Stimulated activated CD4-positive, alpha-beta T cell treated with anti-CD3 and anti-CD28 coated beads, TNF-alpha, amount 100 ng/mL, for 1 hour (primary cell): Measurements from ENCODE around the gene DNAJB2.
A peak's percentile ranks its signal among the peaks of the same experiment; 100 is the strongest.
"Not testable (repeated sequence)": the region's sequence is repeated elsewhere in the genome, so short reads cannot be mapped to it uniquely, and the experiment has no call there.

Experiments used
- DNase-seq, 3 donors: peaks; one replicate each; pipeline ENCODE4 v3.0.0-alpha.2; 2020; ENCODE audit warnings: low read depth in 3 of 3, low spot score in 1 of 3

DNAJB2 gene

GRCh38 chr2:219254590-219255201 lies 24.5 kb upstream of the DNAJB2 start:
- DNase-seq, result peak in 2 of 3 donors; percentile 12 to 18

GRCh38 chr2:219258942-219259341 lies 20.2 kb upstream of the DNAJB2 start:
- DNase-seq, result not testable (repeated sequence)

- no peak for DNase-seq
Observed at GRCh38 chr2:219261024-219261855, 17.9 kb upstream of the DNAJB2 start.

GRCh38 chr2:219266232-219266631 lies 12.9 kb upstream of the DNAJB2 start:
- DNase-seq, result no peak

- no peak for DNase-seq
Observed at GRCh38 chr2:219266886-219267285, 12.3 kb upstream of the DNAJB2 start.

- DNase-seq, result no peak
Observed at GRCh38 chr2:219268294-219268693, 10.9 kb upstream of the DNAJB2 start.

- DNase-seq, result no peak
Observed at GRCh38 chr2:219269362-219270054, 9.7 kb upstream of the DNAJB2 start.

GRCh38 chr2:219270055-219270372 lies 9.2 kb upstream of the DNAJB2 start:
- no peak for DNase-seq

- DNase-seq, result no peak
Observed at GRCh38 chr2:219271021-219271420, 8.1 kb upstream of the DNAJB2 start.

- DNase-seq, result no peak
Observed at GRCh38 chr2:219272356-219272755, 6.8 kb upstream of the DNAJB2 start.

GRCh38 chr2:219272995-219273394 lies 6.2 kb upstream of the DNAJB2 start:
- no peak for DNase-seq

GRCh38 chr2:219273937-219274336 lies 5.2 kb upstream of the DNAJB2 start:
- DNase-seq, result no peak

- no peak for DNase-seq
Observed at GRCh38 chr2:219274361-219274921, 4.7 kb upstream of the DNAJB2 start.

GRCh38 chr2:219277703-219278654 lies 1.2 kb upstream of the DNAJB2 start:
- peak; percentile 29 to 70 (median 58) for DNase-seq

- no peak for DNase-seq
Observed at GRCh38 chr2:219278655-219279150, 463 bp upstream of the DNAJB2 start.

- DNase-seq, result no peak
Observed at GRCh38 chr2:219279916-219280516, 850 bp downstream of the DNAJB2 start.

GRCh38 chr2:219280651-219281050 lies 1.5 kb downstream of the DNAJB2 start:
- no peak for DNase-seq

GRCh38 chr2:219281588-219281987 lies 2.4 kb downstream of the DNAJB2 start:
- no peak for DNase-seq

- DNase-seq, result no peak
Observed at GRCh38 chr2:219282375-219282774, 3.2 kb downstream of the DNAJB2 start.

- no peak for DNase-seq
Observed at GRCh38 chr2:219282943-219283581, 3.9 kb downstream of the DNAJB2 start.
